Uterus (tissue), 4 donors: Measurements from ENCODE around the gene IFNB1. TPM values are rescaled to one million over a fixed set of nuclear protein-coding genes. Genes with fewer than 3 reads are reported as not detected.

Experiments used
- DNase-seq, 2 donors: peaks; one replicate each; pipeline ENCODE4 v3.0.0-alpha.2; 2019 to 2020
- H3K27ac ChIP-seq, 2 donors: fragments of 200-600 bp; sonication (generic); 1 replicate in 1 of 2; 2 replicates in 1 of 2; pipeline ENCODE4 v1.5.1; 2016 to 2018
- H3K27me3 ChIP-seq, 2 donors: fragments of 200-600 bp; sonication (generic); one replicate each; pipeline ENCODE4 v1.5.1; 2018 to 2019; ENCODE audit warnings: control low read depth in 1 of 2
- H3K36me3 ChIP-seq, 2 donors: fragments of 200-600 bp; sonication (generic); one replicate each; pipeline ENCODE4 v1.5.1; 2019; ENCODE audit warnings: control low read depth in 1 of 2
- H3K4me1 ChIP-seq, 2 donors: fragments of 200-600 bp; sonication (generic); one replicate each; pipeline ENCODE4 v1.5.1; 2018 to 2019; ENCODE audit warnings: control low read depth in 1 of 2
- H3K4me3 ChIP-seq, 2 donors: fragments of 200-600 bp; sonication (generic); 1 replicate in 1 of 2; 2 replicates in 1 of 2; pipeline ENCODE4 v1.5.1; 2018 to 2019; ENCODE audit warnings: mild to moderate bottlenecking in 1 of 2
- H3K9me3 ChIP-seq, 2 donors: fragments of 200-600 bp; sonication (generic); one replicate each; pipeline ENCODE4 v1.5.1; 2019; ENCODE audit warnings: control low read depth in 1 of 2
- CTCF ChIP-seq, 4 experiments: fragments of 200-600 bp in 2 of 4; fragments of 450-650 bp in 2 of 4; sonication (generic) in 2 of 4; IDR thresholded peaks; one replicate each; pipeline ENCODE4 v1.5.1; 2016 to 2019; ENCODE audit warnings: antibody characterized with exemption in 4 of 4, mild to moderate bottlenecking in 2 of 4, moderate library complexity in 1 of 4
- POLR2A ChIP-seq, 2 donors: fragments of 450-650 bp; IDR thresholded peaks; one replicate each; pipeline ENCODE4 v1.6.1; 2016; ENCODE audit warnings: antibody characterized with exemption in 2 of 2, mild to moderate bottlenecking in 1 of 2, moderate library complexity in 1 of 2
- intact Hi-C: fragments of 100-400 bp; cut with DNase I; formaldehyde crosslinking; loops from one replicate; pipeline ENCODE4 v1.15.1; 2023; ENCODE audit warnings: low total_unique reads
- small RNA-seq: library from RNA; depleted of rRNA; stranded (forward); fragments of <200 nt; gene quantifications from one replicate; pipeline ENCODE3, GENCODE V24; 2016
- total RNA-seq, 4 donors: library from RNA; depleted of rRNA in 3 of 4; stranded (reverse); fragments of >200 nt in 3 of 4; gene quantifications; one replicate each; pipeline versions ENCODE4 v1.1.0 to v1.2.4, GENCODE V29; 2014 to 2023
- donor health status: DM: yes; HTN: yes; CAD: no.

IFNB1 gene
- total RNA-seq, 4 donors from 2014 or later = not detected

GRCh38 chr9:21027295-21027694, 50.4 kb downstream of the IFNB1 start:
- H3K36me3 ChIP-seq = no peaks in the 10 kb centered on the region
- H3K9me3 ChIP-seq = no peaks in the 10 kb centered on the region
- H3K27me3 ChIP-seq = no peaks in the 10 kb centered on the region
- H3K4me3 ChIP-seq = no peak overlapping the region
- no peaks in the 10 kb centered on the region for H3K4me1 ChIP-seq
- intact Hi-C loops = no loop called here
- no peak overlapping the region for H3K27ac ChIP-seq
- no peak for DNase-seq
- TF ChIP-seq POLR2A (IDR thresholded peaks at IDR 0.05) = no peak
- TF ChIP-seq CTCF (IDR thresholded peaks at IDR 0.05) = no peak

Small RNA genes within 50 kb of the gene (small RNA-seq; reads per million reads assigned to genes)
- not detected for gene IFNWP4

Other genes with a start within 250 kb of the IFNB1 start
- 1 to 10 TPM in 2 of 4 donors, under 1 TPM in 2; under 0.01 to 8.7 (median 2.4) TPM for gene HACD4, start 46.3 kb downstream of the IFNB1 start, total RNA-seq
- not detected for gene IFNW1, start 63.9 kb upstream of the IFNB1 start, total RNA-seq
- gene IFNA21, start 88.7 kb upstream of the IFNB1 start, total RNA-seq = not detected
- not detected for gene IFNA4, start 109.6 kb upstream of the IFNB1 start, total RNA-seq
- not detected for gene IFNA7, start 124.3 kb upstream of the IFNB1 start, total RNA-seq
- gene IFNA10, start 129.2 kb upstream of the IFNB1 start, total RNA-seq = not detected
- not detected for gene IFNA16, start 139.4 kb upstream of the IFNB1 start, total RNA-seq
- gene IFNA17, start 150.3 kb upstream of the IFNB1 start, total RNA-seq = not detected
- not detected for gene IFNA14, start 162.1 kb upstream of the IFNB1 start, total RNA-seq
- under 1 TPM in 1 of 4 donors, not detected in 3; 0.91 TPM for gene IFNA5, start 227.4 kb upstream of the IFNB1 start, total RNA-seq